ENCODE measurements around the gene RALGAPA2. TPM values are rescaled to one million over a fixed set of nuclear protein-coding genes. Genes with fewer than 3 reads are reported as not detected.

Gene RALGAPA2
- total RNA-seq, 4 donors from 2014 or later: 20.5 to 42.9 (median 29.6) TPM

DNA sequence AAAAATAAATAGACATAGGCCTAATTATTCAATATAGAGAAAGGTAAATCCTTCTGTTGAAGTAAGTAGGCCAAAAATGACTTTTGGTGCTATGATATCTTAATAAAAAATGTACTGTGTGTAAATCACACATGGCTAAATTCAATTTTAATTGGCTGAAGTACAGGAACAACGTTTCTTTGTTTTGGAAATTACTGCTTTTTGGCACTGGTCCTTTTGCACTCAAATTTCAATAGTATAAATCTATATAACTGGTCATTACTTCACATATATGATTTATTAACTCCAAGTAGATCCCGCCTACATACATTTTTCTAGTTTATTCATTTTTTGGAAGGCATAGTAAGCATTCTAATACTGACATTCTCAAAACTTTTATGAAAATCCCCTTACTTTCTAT is 114.5 kb downstream of the RALGAPA2 start:
- WGBS, 2 donors: 47 to 58% methylated on average over 2 of the region's 2 CpGs

GRCh38 chr20:20594171-20594530 is 118.3 kb downstream of the RALGAPA2 start:
- H3K4me3 ChIP-seq: no peak overlapping the region
- no peaks in the 10 kb centered on the region for H3K9me3 ChIP-seq
- DNase-seq (ENCODE audit: low spot score in 2 of 2): peak in 1 of 2 donors; percentile 35
- 46 to 50% methylated on average over 1 of the region's 1 CpG for WGBS, 2 donors
- peaks cover 0 to 22% (median 0%) of the 10 kb centered on the region in 3 donors for H3K36me3 ChIP-seq
- no peak overlapping the region for H3K27ac ChIP-seq
- TF ChIP-seq POLR2A (IDR thresholded peaks at IDR 0.05) (no peak), CTCF (IDR thresholded peaks at IDR 0.05) (peak in 1 of 5 experiments; percentile 10)
- H3K4me1 ChIP-seq: peaks cover 0 to 14% (median 3%) of the 10 kb centered on the region in 4 donors
- no peaks in the 10 kb centered on the region for H3K27me3 ChIP-seq

More for the DNA sequence above, 114.5 kb downstream of the RALGAPA2 start:
- Histone ChIP-seq H3K27ac (no peak overlapping the region), H3K36me3 (peaks cover 0 to 32% (median 0%) of the 10 kb centered on the region in 3 donors), H3K4me3 (no peak overlapping the region), H3K4me1 (peaks cover 0 to 13% (median 2%) of the 10 kb centered on the region in 4 donors), H3K27me3 (no peaks in the 10 kb centered on the region), H3K9me3 (no peaks in the 10 kb centered on the region)
- DNase-seq (ENCODE audit: low spot score in 2 of 2): no peak
- TF ChIP-seq EP300 (IDR thresholded peaks at IDR 0.05) (no peak), POLR2A (IDR thresholded peaks at IDR 0.05) (no peak), CTCF (IDR thresholded peaks at IDR 0.05) (no peak)

- DNase-seq (ENCODE audit: low spot score in 2 of 2): peak in 1 of 2 donors; percentile 35
- peaks cover 0 to 14% (median 3%) of the 10 kb centered on the region in 4 donors for H3K4me1 ChIP-seq
- H3K4me3 ChIP-seq: no peak overlapping the region
- peaks cover 0 to 24% (median 0%) of the 10 kb centered on the region in 3 donors for H3K36me3 ChIP-seq
- no peaks in the 10 kb centered on the region for H3K27me3 ChIP-seq
- WGBS, 2 donors: 43% methylated on average over 9 of the region's 9 CpGs
- no peak overlapping the region for H3K27ac ChIP-seq
- no peaks in the 10 kb centered on the region for H3K9me3 ChIP-seq
- TF ChIP-seq POLR2A (IDR thresholded peaks at IDR 0.05): no peak
- TF ChIP-seq EP300 (IDR thresholded peaks at IDR 0.05): no peak
- TF ChIP-seq CTCF (IDR thresholded peaks at IDR 0.05): peak; percentile 23 to 42 (median 30)
Measured at GRCh38 chr20:20593447-20594170, 118.8 kb downstream of the RALGAPA2 start.

DNA sequence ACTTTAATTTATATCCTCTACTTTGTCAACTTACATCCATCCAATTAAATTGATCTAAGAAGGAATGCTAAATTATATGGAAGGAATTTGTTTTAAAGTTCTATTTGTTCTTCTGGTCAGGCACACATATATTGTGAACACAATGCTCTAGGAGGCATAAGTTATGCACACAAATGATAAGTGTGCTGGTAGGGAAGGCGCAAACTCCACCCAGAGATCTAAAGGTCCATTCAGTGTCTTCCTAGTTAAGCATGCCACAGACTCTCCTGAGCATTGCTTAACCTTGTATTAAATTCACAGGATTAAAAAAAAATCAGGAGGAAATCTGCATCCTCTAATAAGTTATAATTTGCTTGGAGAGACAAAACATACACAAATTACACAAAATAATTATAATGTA is 127.3 kb downstream of the RALGAPA2 start:
- no peak for TF ChIP-seq POLR2A (IDR thresholded peaks at IDR 0.05)
- TF ChIP-seq EP300 (IDR thresholded peaks at IDR 0.05): no peak
- TF ChIP-seq CTCF (IDR thresholded peaks at IDR 0.05): no peak
- 88 to 100% methylated on average over 1 of the region's 1 CpG for WGBS, 2 donors
- no peak overlapping the region for H3K4me3 ChIP-seq
- no peaks in the 10 kb centered on the region for H3K27me3 ChIP-seq
- no peaks in the 10 kb centered on the region for H3K4me1 ChIP-seq
- H3K36me3 ChIP-seq: peaks cover 0 to 85% (median 9%) of the 10 kb centered on the region in 3 donors
- H3K27ac ChIP-seq: no peak overlapping the region
- no peaks in the 10 kb centered on the region for H3K9me3 ChIP-seq
- no peak for DNase-seq (ENCODE audit: low spot score in 2 of 2)

- 81 to 98% methylated on average over 2 of the region's 2 CpGs for WGBS, 2 donors
- H3K27ac ChIP-seq: no peak overlapping the region
Measured at GRCh38 chr20:20582734-20583133, 129.7 kb downstream of the RALGAPA2 start.

More at GRCh38 chr20:20582734-20583133, 129.7 kb downstream of the RALGAPA2 start:
- TF ChIP-seq CTCF (IDR thresholded peaks at IDR 0.05) (no peak), EP300 (IDR thresholded peaks at IDR 0.05) (no peak)
- no peak overlapping the region for H3K4me3 ChIP-seq
- no peaks in the 10 kb centered on the region for H3K4me1 ChIP-seq
- DNase-seq (ENCODE audit: low spot score in 2 of 2): no peak
- H3K36me3 ChIP-seq: peaks cover 0 to 80% (median 9%) of the 10 kb centered on the region in 3 donors
- no peaks in the 10 kb centered on the region for H3K9me3 ChIP-seq
- no peaks in the 10 kb centered on the region for H3K27me3 ChIP-seq

Measured in tibial nerve (tissue), 4 donors.